C4-2B (cell line): ENCODE results near the gene RAB3A.

ENCODE experiments used
- ZFX ChIP-seq: fragments of 450-650 bp; IDR thresholded peaks from 2 replicates; pipeline ENCODE4 v1.6.1; 2017
- TF ChIP-seq, protein P1 (sequence below): fragments of 450-650 bp; conservative IDR thresholded peaks from 2 replicates; pipeline ENCODE4 v1.5.1; 2017; ENCODE audit warnings: mild to moderate bottlenecking

- TF ChIP-seq, protein P1, sequence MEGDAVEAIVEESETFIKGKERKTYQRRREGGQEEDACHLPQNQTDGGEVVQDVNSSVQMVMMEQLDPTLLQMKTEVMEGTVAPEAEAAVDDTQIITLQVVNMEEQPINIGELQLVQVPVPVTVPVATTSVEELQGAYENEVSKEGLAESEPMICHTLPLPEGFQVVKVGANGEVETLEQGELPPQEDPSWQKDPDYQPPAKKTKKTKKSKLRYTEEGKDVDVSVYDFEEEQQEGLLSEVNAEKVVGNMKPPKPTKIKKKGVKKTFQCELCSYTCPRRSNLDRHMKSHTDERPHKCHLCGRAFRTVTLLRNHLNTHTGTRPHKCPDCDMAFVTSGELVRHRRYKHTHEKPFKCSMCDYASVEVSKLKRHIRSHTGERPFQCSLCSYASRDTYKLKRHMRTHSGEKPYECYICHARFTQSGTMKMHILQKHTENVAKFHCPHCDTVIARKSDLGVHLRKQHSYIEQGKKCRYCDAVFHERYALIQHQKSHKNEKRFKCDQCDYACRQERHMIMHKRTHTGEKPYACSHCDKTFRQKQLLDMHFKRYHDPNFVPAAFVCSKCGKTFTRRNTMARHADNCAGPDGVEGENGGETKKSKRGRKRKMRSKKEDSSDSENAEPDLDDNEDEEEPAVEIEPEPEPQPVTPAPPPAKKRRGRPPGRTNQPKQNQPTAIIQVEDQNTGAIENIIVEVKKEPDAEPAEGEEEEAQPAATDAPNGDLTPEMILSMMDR: peak; percentile 83
- no peak for TF ChIP-seq ZFX
Measured at GRCh38 chr19:18161636-18162002, 42.2 kb downstream of the RAB3A start.
